Loucy (cell line): ENCODE results near the gene SFXN3.

Source experiments
- H2AFZ ChIP-seq: fragments of 200-600 bp; sonication (generic); 2 replicates; pipeline ENCODE4 v1.6.0; 2016; ENCODE audit warnings: antibody characterized with exemption, mild to moderate bottlenecking, low read length, moderate library complexity
- H3F3A ChIP-seq: fragments of 200-600 bp; 2 replicates; pipeline ENCODE4 v1.6.0; 2016; ENCODE audit warnings: antibody characterized with exemption, low read depth, mild to moderate bottlenecking
- H3K27me3 ChIP-seq: fragments of 200-600 bp; sonication (generic); 2 replicates; pipeline ENCODE4 v1.6.1; 2014; ENCODE audit warnings: low read length, mild to moderate bottlenecking; ENCODE audit not compliant: insufficient read depth, poor library complexity, severe bottlenecking
- H3K36me3 ChIP-seq: fragments of 200-600 bp; sonication (generic); 2 replicates; pipeline ENCODE4 v1.6.1; 2016; ENCODE audit warnings: low read length; ENCODE audit not compliant: insufficient read depth
- H3K4me1 ChIP-seq: fragments of 200-600 bp; sonication (generic); 2 replicates; pipeline ENCODE4 v1.5.1; 2014; ENCODE audit warnings: low read length, mild to moderate bottlenecking; ENCODE audit not compliant: insufficient read depth, poor library complexity, severe bottlenecking
- H3K4me2 ChIP-seq: fragments of 200-600 bp; sonication (generic); 2 replicates; pipeline ENCODE4 v1.6.0; 2014; ENCODE audit warnings: antibody characterized with exemption, low read length, low read depth, mild to moderate bottlenecking; ENCODE audit not compliant: poor library complexity, severe bottlenecking
- H3K4me3 ChIP-seq: fragments of 200-600 bp; sonication (generic); 2 replicates; pipeline ENCODE4 v1.5.1; 2014; ENCODE audit warnings: low read length, mild to moderate bottlenecking, mixed read lengths; ENCODE audit not compliant: poor library complexity, severe bottlenecking
- H3K79me2 ChIP-seq: fragments of 200-600 bp; sonication (generic); 2 replicates; pipeline ENCODE4 v1.6.1; 2014; ENCODE audit warnings: low read length; ENCODE audit not compliant: insufficient read depth
- H3K9ac ChIP-seq: fragments of 200-600 bp; sonication (generic); 2 replicates; pipeline ENCODE4 v1.6.0; 2014; ENCODE audit warnings: mild to moderate bottlenecking, low read depth, low read length, moderate library complexity; ENCODE audit not compliant: poor library complexity, severe bottlenecking
- H3K9me2 ChIP-seq: fragments of 200-600 bp; sonication (generic); replicated peaks from 2 replicates; pipeline ENCODE4 v1.6.1; 2016; ENCODE audit warnings: low read depth, low read length, mixed read lengths
- H3K9me3 ChIP-seq: fragments of 200-600 bp; sonication (generic); 2 replicates; pipeline ENCODE4 v1.6.1; 2014; ENCODE audit warnings: mild to moderate bottlenecking, antibody characterized with exemption, low read length, low read depth; ENCODE audit not compliant: insufficient read depth
- H4K20me1 ChIP-seq: fragments of 200-600 bp; sonication (generic); 2 replicates; pipeline ENCODE4 v1.6.0; 2014; ENCODE audit warnings: antibody characterized with exemption, low read length, mild to moderate bottlenecking; ENCODE audit not compliant: insufficient read depth, poor library complexity, severe bottlenecking
- CTCF ChIP-seq: fragments of 200-600 bp; sonication (generic); conservative IDR thresholded peaks from 2 replicates; pipeline ENCODE4 v1.5.1; 2014; ENCODE audit warnings: mild to moderate bottlenecking, antibody characterized with exemption, low read length
- EZH2phosphoT487 ChIP-seq: fragments of 200-600 bp; IDR thresholded peaks from 2 replicates; pipeline ENCODE4 v1.6.1; 2018; ENCODE audit warnings: antibody characterized with exemption, mild to moderate bottlenecking, moderate library complexity, borderline replicate concordance

The SFXN3 gene

GRCh38 chr10:101029520-101030295 lies 1.3 kb upstream of the SFXN3 start:
- H3K9me2 ChIP-seq: no peaks in the 10 kb centered on the region
- no peaks in the 10 kb centered on the region for H3K36me3 ChIP-seq
- no peaks in the 10 kb centered on the region for H3F3A ChIP-seq
- no peak overlapping the region for H2AFZ ChIP-seq
- no peaks in the 10 kb centered on the region for H4K20me1 ChIP-seq
- no peaks in the 10 kb centered on the region; the same call in 1 of the 2 replicates for H3K79me2 ChIP-seq
- H3K4me1 ChIP-seq: peaks cover 26% of the 10 kb centered on the region
- H3K9me3 ChIP-seq: no peaks in the 10 kb centered on the region
- no peak overlapping the region for H3K4me3 ChIP-seq
- TF ChIP-seq CTCF: peak; percentile 30; the same call in 1 of the 2 replicates
- no peak for TF ChIP-seq EZH2phosphoT487
- no peak overlapping the region for H3K4me2 ChIP-seq
- no peak overlapping the region for H3K9ac ChIP-seq
- H3K27me3 ChIP-seq: no peaks in the 10 kb centered on the region

- no peaks in the 10 kb centered on the region for H3K9me2 ChIP-seq
- TF ChIP-seq EZH2phosphoT487: no peak
- no peak for TF ChIP-seq CTCF
- peak overlapping the region; percentile 97 for H2AFZ ChIP-seq
- peak overlapping the region; percentile 67 for H3K9ac ChIP-seq
- peaks cover 29% of the 10 kb centered on the region for H3K4me1 ChIP-seq
- H3K79me2 ChIP-seq: no peaks in the 10 kb centered on the region; the same call in 1 of the 2 replicates
- no peaks in the 10 kb centered on the region for H3F3A ChIP-seq
- H3K36me3 ChIP-seq: no peaks in the 10 kb centered on the region
- no peaks in the 10 kb centered on the region for H3K27me3 ChIP-seq
- H4K20me1 ChIP-seq: no peaks in the 10 kb centered on the region
- H3K4me3 ChIP-seq: peak overlapping the region; percentile 77
- H3K9me3 ChIP-seq: no peaks in the 10 kb centered on the region
- peak overlapping the region; percentile 97 for H3K4me2 ChIP-seq
These were observed 422 bp upstream of the SFXN3 start for GRCh38 chr10:101030496-101031127.

- H3K4me3 ChIP-seq: peak overlapping the region; percentile 77
- H3K9ac ChIP-seq: peak overlapping the region; percentile 67
These were observed 982 bp downstream of the SFXN3 start for GRCh38 chr10:101031796-101032636.

More at GRCh38 chr10:101031796-101032636, 982 bp downstream of the SFXN3 start:
- H3K9me3 ChIP-seq: no peaks in the 10 kb centered on the region
- no peaks in the 10 kb centered on the region for H3K27me3 ChIP-seq
- peaks cover 29% of the 10 kb centered on the region for H3K4me1 ChIP-seq
- H3K4me2 ChIP-seq: peak overlapping the region; percentile 97
- peaks cover 3% of the 10 kb centered on the region; the same call in 1 of the 2 replicates for H3K36me3 ChIP-seq
- no peaks in the 10 kb centered on the region for H3F3A ChIP-seq
- TF ChIP-seq EZH2phosphoT487 (no peak), CTCF (no peak)
- no peaks in the 10 kb centered on the region for H3K9me2 ChIP-seq
- no peaks in the 10 kb centered on the region; the same call in 1 of the 2 replicates for H3K79me2 ChIP-seq
- H4K20me1 ChIP-seq: no peaks in the 10 kb centered on the region
- peak overlapping the region; percentile 97 for H2AFZ ChIP-seq
